SU-DHL-6 (cell line): ENCODE results near the gene CYP19A1.

ENCODE experiments used
- EZH2phosphoT487 ChIP-seq: fragments of 200-600 bp; sonication (generic), shearing (Covaris generic); conservative IDR thresholded peaks from 2 replicates; pipeline ENCODE4 v1.6.1; 2018; ENCODE audit warnings: mild to moderate bottlenecking, antibody characterized with exemption, low read length, moderate library complexity, mixed read lengths
- TF ChIP-seq, protein P1 (sequence below): fragments of 200-600 bp; sonication (generic); IDR thresholded peaks from one replicate; pipeline ENCODE4 v1.5.1; 2017; ENCODE audit warnings: antibody characterized with exemption, mild to moderate bottlenecking, low read length, moderate library complexity; ENCODE audit not compliant: insufficient read depth, poor library complexity, severe bottlenecking

DNA sequence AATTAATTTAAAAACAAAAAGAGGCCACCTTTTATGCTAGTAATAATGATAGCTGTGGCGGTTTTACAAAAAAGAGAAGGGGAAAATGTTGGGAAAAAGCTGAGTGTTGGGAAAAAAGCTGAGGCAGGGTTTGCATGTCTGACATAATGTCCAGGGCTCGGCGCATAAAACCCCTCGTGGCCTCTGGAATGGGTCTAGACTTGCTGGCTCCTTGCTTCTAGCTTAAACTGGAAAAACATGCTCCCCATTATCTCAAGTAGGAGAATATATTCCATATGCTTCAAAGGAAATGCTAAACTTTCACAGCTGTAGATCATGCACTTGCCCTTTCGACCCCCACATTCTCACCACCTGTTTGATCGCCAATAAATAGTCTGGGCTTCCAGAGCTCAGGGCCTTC is 53.0 kb downstream of the CYP19A1 start:
- TF ChIP-seq, protein P1, sequence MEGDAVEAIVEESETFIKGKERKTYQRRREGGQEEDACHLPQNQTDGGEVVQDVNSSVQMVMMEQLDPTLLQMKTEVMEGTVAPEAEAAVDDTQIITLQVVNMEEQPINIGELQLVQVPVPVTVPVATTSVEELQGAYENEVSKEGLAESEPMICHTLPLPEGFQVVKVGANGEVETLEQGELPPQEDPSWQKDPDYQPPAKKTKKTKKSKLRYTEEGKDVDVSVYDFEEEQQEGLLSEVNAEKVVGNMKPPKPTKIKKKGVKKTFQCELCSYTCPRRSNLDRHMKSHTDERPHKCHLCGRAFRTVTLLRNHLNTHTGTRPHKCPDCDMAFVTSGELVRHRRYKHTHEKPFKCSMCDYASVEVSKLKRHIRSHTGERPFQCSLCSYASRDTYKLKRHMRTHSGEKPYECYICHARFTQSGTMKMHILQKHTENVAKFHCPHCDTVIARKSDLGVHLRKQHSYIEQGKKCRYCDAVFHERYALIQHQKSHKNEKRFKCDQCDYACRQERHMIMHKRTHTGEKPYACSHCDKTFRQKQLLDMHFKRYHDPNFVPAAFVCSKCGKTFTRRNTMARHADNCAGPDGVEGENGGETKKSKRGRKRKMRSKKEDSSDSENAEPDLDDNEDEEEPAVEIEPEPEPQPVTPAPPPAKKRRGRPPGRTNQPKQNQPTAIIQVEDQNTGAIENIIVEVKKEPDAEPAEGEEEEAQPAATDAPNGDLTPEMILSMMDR: no peak
- TF ChIP-seq EZH2phosphoT487: no peak
